Endothelial cell of umbilical vein (primary cell): ENCODE measurements around the gene DAZAP1. TPM values are rescaled to one million over a fixed set of nuclear protein-coding genes. Genes with fewer than 3 reads are reported as not detected.

ENCODE experiments used
- BruUV-seq: library from RNA; stranded (reverse); fragments of 400-500 nt; replicated peaks from 2 replicates; lab custom pipeline; 2021; lab: Mats Ljungman, UMichigan
- CTCF ChIA-PET: fragments of 300-600, 350-600 bp; sonication (Branson Sonifier 250); formaldehyde crosslinking; loops from one replicate; lab custom pipeline; 2021; ENCODE audit warnings: antibody characterized with exemption, inconsistent platforms; lab: Charles Lee
- POLR2A ChIA-PET: fragments of 300-600, 350-600 bp; sonication (Branson Sonifier 250); formaldehyde crosslinking; loops from one replicate; lab custom pipeline; 2021; ENCODE audit warnings: antibody characterized with exemption, inconsistent platforms; lab: Charles Lee
- DNase-seq: peaks from one replicate; pipeline ENCODE4 v3.0.0-alpha.2; 2011; ENCODE audit warnings: low read depth, low spot score
- FAIRE-seq: peaks from 2 replicates; lab custom pipeline; 2011; peaks lifted over from hg19 to GRCh38; lab: Jason Lieb, UNC
- H2AFZ ChIP-seq: 2 replicates; pipeline ENCODE4 v1.6.0; 2012; ENCODE audit warnings: low read depth, low read length, control low read depth, inconsistent platforms
- H3K27ac ChIP-seq: 2 replicates; pipeline ENCODE4 v1.5.1; 2011; ENCODE audit warnings: low read depth, mild to moderate bottlenecking, control low read depth, low read length, moderate library complexity; ENCODE audit not compliant: insufficient read depth
- H3K27me3 ChIP-seq, 2 experiments: 2 replicates each; pipeline versions ENCODE4 v1.6.0 to v1.6.1; 2011; ENCODE audit warnings: low read length in 2 of 2, mixed read lengths in 1 of 2; ENCODE audit not compliant: control insufficient read depth in 2 of 2, insufficient read depth in 2 of 2
- H3K36me3 ChIP-seq, 2 experiments: 2 replicates in 1 of 2; 3 replicates in 1 of 2; pipeline ENCODE4 v1.5.1; 2011; ENCODE audit warnings: low read length in 2 of 2, mild to moderate bottlenecking in 1 of 2, moderate library complexity in 1 of 2; ENCODE audit not compliant: control insufficient read depth in 2 of 2, insufficient read depth in 2 of 2; ENCODE audit errors: extremely low read depth in 1 of 2
- H3K4me1 ChIP-seq: 3 replicates; pipeline ENCODE4 v1.5.1; 2011; ENCODE audit warnings: mild to moderate bottlenecking, low read length; ENCODE audit not compliant: control insufficient read depth, insufficient read depth; ENCODE audit errors: extremely low read depth
- H3K4me2 ChIP-seq: 2 replicates; pipeline ENCODE4 v1.6.1; 2011; ENCODE audit warnings: low read length, control low read depth, mixed read lengths; ENCODE audit not compliant: insufficient read depth
- H3K4me3 ChIP-seq, 3 experiments: fragments of 200-600 bp in 1 of 3; sonication (generic), shearing (Covaris generic) in 1 of 3; replicated peaks in 1 of 3; 2 replicates each; pipeline ENCODE4 v1.5.1; 2011 to 2016; ENCODE audit warnings: control low read depth in 3 of 3, low read length in 3 of 3, mild to moderate bottlenecking in 2 of 3, inconsistent platforms in 1 of 3, low read depth in 1 of 3, moderate library complexity in 1 of 3; ENCODE audit not compliant: insufficient read depth in 1 of 3
- H3K79me2 ChIP-seq: 2 replicates; pipeline ENCODE4 v1.6.0; 2012; ENCODE audit warnings: low read length, inconsistent platforms; ENCODE audit not compliant: control insufficient read depth, insufficient read depth
- H3K9ac ChIP-seq: replicated peaks from 2 replicates; pipeline ENCODE3; 2011; ENCODE audit warnings: low read length, control low read depth; ENCODE audit not compliant: insufficient read depth; ENCODE audit errors: extremely low read depth
- H3K9me1 ChIP-seq: replicated peaks from 3 replicates; pipeline ENCODE4 v1.6.0; 2011; ENCODE audit warnings: mild to moderate bottlenecking, low read length; ENCODE audit not compliant: control insufficient read depth, insufficient read depth; ENCODE audit errors: extremely low read depth
- H3K9me3 ChIP-seq: replicated peaks from 2 replicates; pipeline ENCODE4 v1.5.1; 2012; ENCODE audit warnings: low read length, inconsistent platforms; ENCODE audit not compliant: control insufficient read depth, insufficient read depth
- H4K20me1 ChIP-seq: replicated peaks from 2 replicates; pipeline ENCODE3; 2011; ENCODE audit warnings: mild to moderate bottlenecking, low read length; ENCODE audit not compliant: control insufficient read depth, insufficient read depth; ENCODE audit errors: extremely low read depth
- GATA2 ChIP-seq: IDR thresholded peaks from 2 replicates; pipeline ENCODE4 v1.7.0; 2011; ENCODE audit warnings: low read depth, mild to moderate bottlenecking, moderate library complexity, mixed read lengths, low read length; ENCODE audit not compliant: insufficient read length, insufficient read depth
- dilution Hi-C: fragments of 300-500 bp; cut with MboI; formaldehyde crosslinking; loops from one replicate; pipeline ENCODE4 v1.15.0; 2019; ENCODE audit warnings: low sequenced_read_pairs; ENCODE audit not compliant: extremely low pct_ligation_motif_present
- intact Hi-C: fragments of 100-400 bp; cut with micrococcal nuclease; formaldehyde crosslinking; loops from one replicate; pipeline ENCODE4 v1.10.0; 2022
- polyA plus RNA-seq, 4 experiments: library from polyadenylated mRNA; depleted of rRNA in 3 of 4; stranded (reverse) in 3 of 4; unstranded in 1 of 4; fragments of >200 nt; gene quantifications; 2 replicates each; pipeline versions ENCODE4 v1.2.1 to v1.2.3, GENCODE V29; 2011 to 2012; ENCODE audit warnings: missing spikeins in 1 of 4
- total RNA-seq: library from RNA; stranded (reverse); gene quantifications from 2 replicates; pipeline ENCODE4 v1.2.3, GENCODE V29; 2021
- TF ChIP-seq, protein P1 (sequence below), 2 donors: IDR thresholded peaks; 1 replicate in 1 of 2; 2 replicates in 1 of 2; pipeline ENCODE4 v1.5.1; 2011; ENCODE audit warnings: low read length in 2 of 2, mild to moderate bottlenecking in 2 of 2, moderate library complexity in 2 of 2, control low read depth in 1 of 2, inconsistent platforms in 1 of 2, low read depth in 1 of 2; ENCODE audit not compliant: insufficient read depth in 1 of 2; ENCODE audit errors: extremely low read depth in 1 of 2

DAZAP1 gene
- total and polyA plus RNA-seq, 2 donors (not counting 3 experiments of a cell fraction or from before 2014, with no cell fraction given), result 50.1 to 187 TPM

DNA sequence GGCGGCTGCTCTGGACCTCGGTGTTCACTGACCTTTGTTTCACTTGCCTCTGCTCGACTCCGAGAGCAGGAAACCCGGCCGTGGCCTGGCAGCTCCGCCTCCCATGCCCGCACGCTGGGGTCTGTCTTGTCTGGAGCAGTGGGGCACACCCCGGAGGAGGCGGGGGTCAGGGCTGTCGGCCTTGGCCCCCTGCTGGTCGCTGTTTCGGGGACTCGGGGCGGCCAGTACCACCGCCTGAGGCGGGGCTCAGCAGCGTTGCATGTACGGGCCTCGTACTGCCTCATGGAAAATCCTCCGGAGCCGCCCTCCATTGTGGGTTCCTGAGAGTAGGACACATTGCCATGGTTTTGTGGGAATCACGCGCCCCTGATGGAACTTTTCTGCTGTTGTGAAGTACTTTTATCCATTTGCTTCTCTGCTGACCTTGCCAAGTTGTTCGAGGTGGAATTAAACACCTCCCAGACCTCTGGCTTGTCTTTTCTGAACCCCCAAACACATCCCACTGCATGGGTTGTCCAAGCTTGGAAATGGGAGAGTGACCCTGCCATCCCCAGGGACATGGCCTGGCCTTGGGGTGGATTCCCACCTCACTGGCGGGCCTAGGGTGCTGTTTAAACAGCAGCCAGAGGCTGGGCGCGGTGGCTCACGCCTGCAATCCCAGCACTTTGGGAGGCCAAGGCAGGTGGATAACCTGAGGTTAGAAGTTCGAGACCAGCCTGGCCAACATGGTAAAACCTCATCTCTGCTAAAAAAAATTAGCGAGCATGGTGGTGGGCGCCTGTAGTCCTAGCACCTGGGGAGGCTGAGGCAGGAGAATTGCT lies 29.2 kb upstream of the DAZAP1 start:
- dilution Hi-C loops, result no loop called here
- Histone ChIP-seq H3K27ac (no peak overlapping the region), H3K4me1 (no peaks in the 10 kb centered on the region), H3K4me3 (no peak overlapping the region), H4K20me1 (no peaks in the 10 kb centered on the region), H3K9ac (no peak overlapping the region), H3K9me3 (no peaks in the 10 kb centered on the region), H3K4me2 (no peak overlapping the region), H3K27me3 (no peaks in the 10 kb centered on the region), H3K79me2 (no peaks in the 10 kb centered on the region), H3K9me1 (no peaks in the 10 kb centered on the region), H2AFZ (no peak overlapping the region), H3K36me3 (peaks cover 0 to 16% of the 10 kb centered on the region in 2 experiments)
- CTCF ChIA-PET, result no interaction called here
- BruUV-seq, result no TSS peak
- POLR2A ChIA-PET, result no interaction called here
- FAIRE-seq, result no peak
- no peak for DNase-seq
- TF ChIP-seq GATA2, result no peak
- TF ChIP-seq, protein P1, sequence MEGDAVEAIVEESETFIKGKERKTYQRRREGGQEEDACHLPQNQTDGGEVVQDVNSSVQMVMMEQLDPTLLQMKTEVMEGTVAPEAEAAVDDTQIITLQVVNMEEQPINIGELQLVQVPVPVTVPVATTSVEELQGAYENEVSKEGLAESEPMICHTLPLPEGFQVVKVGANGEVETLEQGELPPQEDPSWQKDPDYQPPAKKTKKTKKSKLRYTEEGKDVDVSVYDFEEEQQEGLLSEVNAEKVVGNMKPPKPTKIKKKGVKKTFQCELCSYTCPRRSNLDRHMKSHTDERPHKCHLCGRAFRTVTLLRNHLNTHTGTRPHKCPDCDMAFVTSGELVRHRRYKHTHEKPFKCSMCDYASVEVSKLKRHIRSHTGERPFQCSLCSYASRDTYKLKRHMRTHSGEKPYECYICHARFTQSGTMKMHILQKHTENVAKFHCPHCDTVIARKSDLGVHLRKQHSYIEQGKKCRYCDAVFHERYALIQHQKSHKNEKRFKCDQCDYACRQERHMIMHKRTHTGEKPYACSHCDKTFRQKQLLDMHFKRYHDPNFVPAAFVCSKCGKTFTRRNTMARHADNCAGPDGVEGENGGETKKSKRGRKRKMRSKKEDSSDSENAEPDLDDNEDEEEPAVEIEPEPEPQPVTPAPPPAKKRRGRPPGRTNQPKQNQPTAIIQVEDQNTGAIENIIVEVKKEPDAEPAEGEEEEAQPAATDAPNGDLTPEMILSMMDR (IDR thresholded peaks at IDR 0.05; ENCODE audit: extremely low read depth in 1 of 2, insufficient read depth in 1 of 2, low read depth in 1 of 2, low read length in 2 of 2), result peak in 1 of 2 donors; percentile 31
- intact Hi-C loops, result no loop called here
